Measurements from ENCODE around the gene TMEM74B. TPM values are rescaled to one million over a fixed set of nuclear protein-coding genes. Genes with fewer than 3 reads are reported as not detected.
"Not testable (repeated sequence)": the region's sequence is repeated elsewhere in the genome, so short reads cannot be mapped to it uniquely, and the experiment has no call there.

Gene TMEM74B
- total and polyA plus RNA-seq, 4 donors: 0.71 to 3.8 (median 1.9) TPM; not detected in 1

DNA sequence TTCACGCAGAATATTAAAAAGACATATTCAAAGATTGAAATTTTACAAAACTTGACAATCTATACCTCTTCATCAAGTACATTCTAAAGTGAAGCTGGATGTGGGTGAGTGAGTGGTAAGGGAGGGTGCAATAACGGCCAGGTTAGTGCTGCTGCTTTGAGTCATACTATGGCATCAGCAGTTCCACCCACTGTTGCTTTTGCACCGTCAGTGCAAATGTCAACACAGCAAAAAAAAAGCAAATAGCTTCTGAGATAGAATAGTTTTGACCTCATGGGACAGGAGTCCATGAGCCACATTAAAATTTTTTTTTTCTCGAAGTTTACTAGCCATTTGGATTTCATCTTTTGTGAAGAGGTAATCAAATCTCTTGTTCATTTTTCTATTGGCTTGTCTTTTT lies 34.6 kb downstream of the TMEM74B start:
- no peak overlapping the region for H3K27ac ChIP-seq (ENCODE audit: low read depth in 1 of 2, low read length in 2 of 2)
- H3K27me3 ChIP-seq (ENCODE audit: control insufficient read depth in 1 of 2, insufficient read depth in 2 of 2, low read length in 1 of 2): no peaks in the 10 kb centered on the region
- ATAC-seq (ENCODE audit: low FRiP score) (no peak), DNase-seq (no peak)
- H3K4me1 ChIP-seq (ENCODE audit: control insufficient read depth in 1 of 2, insufficient read depth in 2 of 2, low read length in 2 of 2): no peaks in the 10 kb centered on the region
- intact Hi-C loops (cut with DNase I): no loop called here
- no peak overlapping the region for H3K4me3 ChIP-seq (ENCODE audit: low read length in 2 of 2)
- peaks cover 2 to 11% of the 10 kb centered on the region in 2 donors for H3K36me3 ChIP-seq (ENCODE audit: control insufficient read depth in 1 of 2, insufficient read depth in 2 of 2, low read length in 1 of 2)
- WGBS, 2 donors: 62 to 64% methylated on average over 4 of the region's 4 CpGs
- no peaks in the 10 kb centered on the region for H3K9me3 ChIP-seq (ENCODE audit: control insufficient read depth, low read length)

DNA sequence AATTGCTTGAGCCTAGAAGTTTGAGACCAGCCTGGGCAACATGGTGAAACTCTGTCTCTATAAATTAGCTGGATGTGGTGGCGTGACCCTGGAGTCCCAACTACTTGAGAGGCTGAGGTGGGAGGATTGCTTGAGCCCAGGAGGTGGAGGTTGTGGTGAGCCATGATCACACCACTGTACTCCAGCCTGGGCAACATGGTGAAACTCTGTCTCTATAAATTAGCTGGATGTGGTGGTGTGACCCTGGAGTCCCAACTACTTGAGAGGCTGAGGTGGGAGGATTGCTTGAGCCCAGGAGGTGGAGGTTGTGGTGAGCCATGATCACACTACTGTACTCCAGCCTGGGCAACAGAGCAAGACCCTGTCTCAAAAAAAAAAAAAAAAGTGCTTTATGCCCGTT lies 35.0 kb downstream of the TMEM74B start:
- H3K4me3 ChIP-seq (ENCODE audit: low read length in 2 of 2); H3K27ac ChIP-seq (ENCODE audit: low read depth in 1 of 2, low read length in 2 of 2); DNase-seq; intact Hi-C loops (cut with DNase I); H3K27me3 ChIP-seq (ENCODE audit: control insufficient read depth in 1 of 2, insufficient read depth in 2 of 2, low read length in 1 of 2); H3K36me3 ChIP-seq (ENCODE audit: control insufficient read depth in 1 of 2, insufficient read depth in 2 of 2, low read length in 1 of 2); ATAC-seq (ENCODE audit: low FRiP score); H3K4me1 ChIP-seq (ENCODE audit: control insufficient read depth in 1 of 2, insufficient read depth in 2 of 2, low read length in 2 of 2); H3K9me3 ChIP-seq (ENCODE audit: control insufficient read depth, low read length): not testable (repeated sequence)
- 75 to 95% methylated on average over 2 of the region's 2 CpGs for WGBS, 2 donors

DNA sequence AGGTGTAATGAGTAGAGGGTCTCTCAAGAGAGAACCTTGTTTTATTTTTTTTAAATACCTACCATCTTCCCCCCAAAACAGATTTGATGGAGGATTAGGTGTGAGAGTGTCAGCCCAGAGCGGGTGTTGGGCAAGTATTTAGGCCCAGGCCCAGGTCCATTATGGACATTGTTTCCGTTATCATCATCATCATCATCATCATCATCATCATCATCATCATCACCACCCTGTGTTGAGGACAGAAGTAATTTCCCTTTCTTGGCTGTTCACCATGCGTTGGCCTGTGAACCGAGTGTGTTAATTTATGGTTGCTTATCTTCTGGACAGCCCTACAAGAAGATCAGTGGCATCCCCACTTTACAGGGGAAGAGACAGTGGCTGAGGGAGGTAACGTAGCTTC lies 37.8 kb downstream of the TMEM74B start:
- ATAC-seq (ENCODE audit: low FRiP score): no peak
- WGBS, 2 donors: 79 to 91% methylated on average over 5 of the region's 5 CpGs
- peaks cover 3 to 5% of the 10 kb centered on the region in 2 donors for H3K36me3 ChIP-seq (ENCODE audit: control insufficient read depth in 1 of 2, insufficient read depth in 2 of 2, low read length in 1 of 2)

GRCh38 chr20:1144401-1145172 lies 40.2 kb downstream of the TMEM74B start:
- peaks cover 3 to 5% of the 10 kb centered on the region in 2 donors for H3K36me3 ChIP-seq (ENCODE audit: control insufficient read depth in 1 of 2, insufficient read depth in 2 of 2, low read length in 1 of 2)

More for the DNA sequence above, 37.8 kb downstream of the TMEM74B start:
- no peaks in the 10 kb centered on the region for H3K4me1 ChIP-seq (ENCODE audit: control insufficient read depth in 1 of 2, insufficient read depth in 2 of 2, low read length in 2 of 2)
- H3K9me3 ChIP-seq (ENCODE audit: control insufficient read depth, low read length): no peaks in the 10 kb centered on the region
- intact Hi-C loops (cut with DNase I): no loop called here
- H3K27me3 ChIP-seq (ENCODE audit: control insufficient read depth in 1 of 2, insufficient read depth in 2 of 2, low read length in 1 of 2): no peaks in the 10 kb centered on the region
- H3K4me3 ChIP-seq (ENCODE audit: low read length in 2 of 2): no peak overlapping the region
- no peak for DNase-seq
- no peak overlapping the region for H3K27ac ChIP-seq (ENCODE audit: low read depth in 1 of 2, low read length in 2 of 2)

DNA sequence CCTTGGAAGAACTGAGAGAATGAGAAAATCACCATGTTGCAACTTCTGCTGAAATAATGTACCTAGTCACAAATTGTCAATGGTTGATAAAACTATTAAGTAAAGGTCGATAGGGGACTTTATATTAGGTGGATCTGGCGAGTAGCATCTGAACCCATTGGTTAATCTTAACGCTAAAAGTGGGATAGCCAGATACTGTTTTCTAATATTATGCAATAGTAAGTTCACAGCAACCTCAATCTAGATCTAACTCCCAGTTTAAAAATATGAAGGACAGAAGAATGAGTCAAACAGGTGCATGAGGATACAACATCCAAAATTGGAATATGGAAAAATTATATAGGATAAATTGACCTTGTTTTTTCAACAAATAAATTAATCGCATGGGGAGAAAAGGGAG lies 47.5 kb downstream of the TMEM74B start:
- no peak for ATAC-seq (ENCODE audit: low FRiP score)

More at GRCh38 chr20:1144401-1145172, 40.2 kb downstream of the TMEM74B start:
- no peaks in the 10 kb centered on the region for H3K4me1 ChIP-seq (ENCODE audit: control insufficient read depth in 1 of 2, insufficient read depth in 2 of 2, low read length in 2 of 2)
- no peaks in the 10 kb centered on the region for H3K9me3 ChIP-seq (ENCODE audit: control insufficient read depth, low read length)
- no peak overlapping the region for H3K4me3 ChIP-seq (ENCODE audit: low read length in 2 of 2)
- intact Hi-C loops (cut with DNase I): no loop called here
- no peak overlapping the region for H3K27ac ChIP-seq (ENCODE audit: low read depth in 1 of 2, low read length in 2 of 2)
- no peaks in the 10 kb centered on the region for H3K27me3 ChIP-seq (ENCODE audit: control insufficient read depth in 1 of 2, insufficient read depth in 2 of 2, low read length in 1 of 2)
- ATAC-seq (ENCODE audit: low FRiP score): no peak
- DNase-seq: no peak
- WGBS, 2 donors: 92% methylated on average over 10 of the region's 10 CpGs

DNA sequence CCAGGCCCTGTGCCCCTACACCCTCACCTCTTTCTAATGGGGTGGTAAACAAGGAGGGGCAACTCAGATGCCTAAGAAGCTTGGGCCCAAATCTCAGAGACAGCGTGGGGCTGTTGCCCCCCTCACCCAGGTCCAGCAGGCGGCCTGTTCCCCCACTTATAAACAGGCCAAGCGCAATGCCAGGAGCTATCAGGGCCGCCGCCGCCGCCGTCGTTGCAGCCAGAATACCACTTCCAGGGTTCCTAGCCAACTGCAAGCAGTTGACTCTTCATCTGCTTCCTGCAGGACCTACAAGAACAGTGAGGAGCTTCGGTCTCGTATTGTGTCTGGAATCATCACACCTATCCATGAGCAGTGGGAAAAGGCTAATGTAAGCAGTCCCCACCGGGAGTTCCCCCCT lies 49.9 kb downstream of the TMEM74B start:
- Histone ChIP-seq H3K27ac (ENCODE audit: low read depth in 1 of 2, low read length in 2 of 2) (no peak overlapping the region), H3K4me3 (ENCODE audit: low read length in 2 of 2) (no peak overlapping the region), H3K4me1 (ENCODE audit: control insufficient read depth in 1 of 2, insufficient read depth in 2 of 2, low read length in 2 of 2) (peaks cover 0 to 1% of the 10 kb centered on the region in 2 donors), H3K36me3 (ENCODE audit: control insufficient read depth in 1 of 2, insufficient read depth in 2 of 2, low read length in 1 of 2) (peaks cover 5 to 15% of the 10 kb centered on the region in 2 donors), H3K9me3 (ENCODE audit: control insufficient read depth, low read length) (no peaks in the 10 kb centered on the region), H3K27me3 (ENCODE audit: control insufficient read depth in 1 of 2, insufficient read depth in 2 of 2, low read length in 1 of 2) (no peaks in the 10 kb centered on the region)
- ATAC-seq (ENCODE audit: low FRiP score): no peak
- intact Hi-C loops (cut with DNase I): no loop called here
- DNase-seq: no peak
- WGBS, 2 donors: 91 to 96% methylated on average over 12 of the region's 12 CpGs

More for the DNA sequence above, 47.5 kb downstream of the TMEM74B start:
- no peaks in the 10 kb centered on the region for H3K4me1 ChIP-seq (ENCODE audit: control insufficient read depth in 1 of 2, insufficient read depth in 2 of 2, low read length in 2 of 2)
- no peak for DNase-seq
- intact Hi-C loops (cut with DNase I): no loop called here
- no peaks in the 10 kb centered on the region for H3K27me3 ChIP-seq (ENCODE audit: control insufficient read depth in 1 of 2, insufficient read depth in 2 of 2, low read length in 1 of 2)
- WGBS, 2 donors: 82 to 85% methylated on average over 4 of the region's 4 CpGs
- H3K27ac ChIP-seq (ENCODE audit: low read depth in 1 of 2, low read length in 2 of 2): no peak overlapping the region
- no peaks in the 10 kb centered on the region for H3K9me3 ChIP-seq (ENCODE audit: control insufficient read depth, low read length)
- H3K36me3 ChIP-seq (ENCODE audit: control insufficient read depth in 1 of 2, insufficient read depth in 2 of 2, low read length in 1 of 2): peaks cover 5% of the 10 kb centered on the region in 2 donors
- H3K4me3 ChIP-seq (ENCODE audit: low read length in 2 of 2): no peak overlapping the region

DNA sequence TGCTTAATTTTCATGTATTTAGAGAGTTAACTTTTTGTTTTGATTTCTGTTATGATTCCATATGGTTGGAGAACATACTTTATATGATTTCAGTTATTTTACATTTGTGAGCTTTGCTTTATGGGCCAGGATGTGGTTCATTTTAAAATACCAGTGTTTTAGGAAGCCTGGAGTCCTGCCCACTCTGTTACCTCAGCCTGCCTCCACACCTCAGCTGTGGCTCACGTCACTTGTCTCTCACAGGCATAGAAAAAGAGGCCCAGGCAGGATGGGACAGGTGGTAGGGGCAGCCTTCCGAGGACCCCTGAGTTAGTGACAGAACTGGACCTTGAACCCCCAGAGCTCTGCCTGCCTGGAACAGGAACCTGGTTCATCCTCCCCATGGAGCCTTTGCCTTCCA lies 50.4 kb downstream of the TMEM74B start:
- no peaks in the 10 kb centered on the region for H3K27me3 ChIP-seq (ENCODE audit: control insufficient read depth in 1 of 2, insufficient read depth in 2 of 2, low read length in 1 of 2)
- ATAC-seq (ENCODE audit: low FRiP score) (no peak), DNase-seq (no peak)
- no peak overlapping the region for H3K27ac ChIP-seq (ENCODE audit: low read depth in 1 of 2, low read length in 2 of 2)
- H3K4me1 ChIP-seq (ENCODE audit: control insufficient read depth in 1 of 2, insufficient read depth in 2 of 2, low read length in 2 of 2): peaks cover 0 to 1% of the 10 kb centered on the region in 2 donors
- peaks cover 5 to 16% of the 10 kb centered on the region in 2 donors for H3K36me3 ChIP-seq (ENCODE audit: control insufficient read depth in 1 of 2, insufficient read depth in 2 of 2, low read length in 1 of 2)
- no peak overlapping the region for H3K4me3 ChIP-seq (ENCODE audit: low read length in 2 of 2)
- 82 to 92% methylated on average over 2 of the region's 2 CpGs for WGBS, 2 donors
- no peaks in the 10 kb centered on the region for H3K9me3 ChIP-seq (ENCODE audit: control insufficient read depth, low read length)
- intact Hi-C loops (cut with DNase I): no loop called here

- H3K4me1 ChIP-seq (ENCODE audit: control insufficient read depth in 1 of 2, insufficient read depth in 2 of 2, low read length in 2 of 2): peaks cover 0 to 1% of the 10 kb centered on the region in 2 donors
- intact Hi-C loops (cut with DNase I): no loop called here
- H3K27ac ChIP-seq (ENCODE audit: low read depth in 1 of 2, low read length in 2 of 2): no peak overlapping the region
- ATAC-seq (ENCODE audit: low FRiP score) (no peak), DNase-seq (no peak)
- no peak overlapping the region for H3K4me3 ChIP-seq (ENCODE audit: low read length in 2 of 2)
- 94 to 96% methylated on average over 3 of the region's 3 CpGs for WGBS, 2 donors
- H3K9me3 ChIP-seq (ENCODE audit: control insufficient read depth, low read length): no peaks in the 10 kb centered on the region
- no peaks in the 10 kb centered on the region for H3K27me3 ChIP-seq (ENCODE audit: control insufficient read depth in 1 of 2, insufficient read depth in 2 of 2, low read length in 1 of 2)
- peaks cover 10 to 19% of the 10 kb centered on the region in 2 donors for H3K36me3 ChIP-seq (ENCODE audit: control insufficient read depth in 1 of 2, insufficient read depth in 2 of 2, low read length in 1 of 2)
Measured at GRCh38 chr20:1131354-1131753, 53.4 kb downstream of the TMEM74B start.

DNA sequence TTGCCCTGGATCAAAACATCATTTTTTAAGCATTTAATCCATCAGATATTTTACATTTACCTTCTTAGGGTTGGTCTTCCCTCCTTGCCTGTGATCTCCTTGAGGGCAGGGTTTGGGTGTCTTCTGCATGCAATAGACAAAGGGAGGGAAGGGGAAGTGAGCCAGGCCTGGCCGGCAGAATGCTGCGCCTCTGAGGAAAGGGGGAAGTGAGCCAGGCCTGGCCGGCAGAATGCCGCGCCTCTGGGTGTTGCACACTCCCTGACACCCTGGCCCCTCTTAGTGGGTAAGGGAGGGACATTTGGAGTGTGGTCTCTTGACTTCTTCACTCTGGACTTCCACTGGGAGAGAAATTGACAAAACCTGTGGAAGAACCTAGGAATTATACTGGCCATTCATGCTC lies 53.9 kb downstream of the TMEM74B start:
- DNase-seq (peak; percentile 64 to 78), ATAC-seq (ENCODE audit: low FRiP score) (no peak)
- Histone ChIP-seq H3K4me1 (ENCODE audit: control insufficient read depth in 1 of 2, insufficient read depth in 2 of 2, low read length in 2 of 2) (peaks cover 0 to 1% of the 10 kb centered on the region in 2 donors), H3K4me3 (ENCODE audit: low read length in 2 of 2) (no peak overlapping the region), H3K27ac (ENCODE audit: low read depth in 1 of 2, low read length in 2 of 2) (no peak overlapping the region), H3K9me3 (ENCODE audit: control insufficient read depth, low read length) (no peaks in the 10 kb centered on the region), H3K36me3 (ENCODE audit: control insufficient read depth in 1 of 2, insufficient read depth in 2 of 2, low read length in 1 of 2) (peaks cover 8 to 19% of the 10 kb centered on the region in 2 donors), H3K27me3 (ENCODE audit: control insufficient read depth in 1 of 2, insufficient read depth in 2 of 2, low read length in 1 of 2) (no peaks in the 10 kb centered on the region)
- intact Hi-C loops (cut with DNase I): no loop called here
- WGBS, 2 donors: 87 to 90% methylated on average over 5 of the region's 5 CpGs

Measured in aorta (tissue), 5 donors.